Activated CD4-positive, alpha-beta T cell treated with anti-CD3 and anti-CD28 coated beads, Interleukin-2, amount 10 ng/mL, durations not matched to agents 24 days and 14 days (primary cell): Measurements from ENCODE around the gene ADSS1. TPM values are rescaled to one million over a fixed set of nuclear protein-coding genes. Genes with fewer than 3 reads are reported as not detected.

Experiments
- DNase-seq: peaks from one replicate; pipeline ENCODE4 v3.0.0; 2022
- H3K27ac Mint-ChIP-seq: one replicate; pipeline ENCODE4 v1.8.0; 2022; ENCODE audit warnings: mild to moderate bottlenecking, mixed read lengths
- H3K27me3 Mint-ChIP-seq: one replicate; pipeline ENCODE4 v1.8.0; 2022; ENCODE audit warnings: mixed read lengths
- H3K36me3 Mint-ChIP-seq: one replicate; pipeline ENCODE4 v1.8.0; 2022; ENCODE audit warnings: low read depth, mild to moderate bottlenecking, mixed read lengths
- H3K4me1 Mint-ChIP-seq: one replicate; pipeline ENCODE4 v1.8.0; 2021; ENCODE audit warnings: mixed read lengths
- H3K4me3 Mint-ChIP-seq: one replicate; pipeline ENCODE4 v1.8.0; 2022; ENCODE audit warnings: mild to moderate bottlenecking, moderate library complexity, mixed read lengths
- H3K9me3 Mint-ChIP-seq: one replicate; pipeline ENCODE4 v1.8.0; 2021; ENCODE audit warnings: mixed read lengths
- intact Hi-C: fragments of 100-400 bp; cut with micrococcal nuclease; formaldehyde crosslinking; loops from one replicate; pipeline ENCODE4 v1.15.1; 2023
- total RNA-seq: library from RNA; stranded (reverse); gene quantifications from 2 replicates; pipeline ENCODE4 v1.2.3, GENCODE V29; 2022

The ADSS1 gene
- total RNA-seq, 1 donor from 2014 or later: 0.96 TPM

DNA sequence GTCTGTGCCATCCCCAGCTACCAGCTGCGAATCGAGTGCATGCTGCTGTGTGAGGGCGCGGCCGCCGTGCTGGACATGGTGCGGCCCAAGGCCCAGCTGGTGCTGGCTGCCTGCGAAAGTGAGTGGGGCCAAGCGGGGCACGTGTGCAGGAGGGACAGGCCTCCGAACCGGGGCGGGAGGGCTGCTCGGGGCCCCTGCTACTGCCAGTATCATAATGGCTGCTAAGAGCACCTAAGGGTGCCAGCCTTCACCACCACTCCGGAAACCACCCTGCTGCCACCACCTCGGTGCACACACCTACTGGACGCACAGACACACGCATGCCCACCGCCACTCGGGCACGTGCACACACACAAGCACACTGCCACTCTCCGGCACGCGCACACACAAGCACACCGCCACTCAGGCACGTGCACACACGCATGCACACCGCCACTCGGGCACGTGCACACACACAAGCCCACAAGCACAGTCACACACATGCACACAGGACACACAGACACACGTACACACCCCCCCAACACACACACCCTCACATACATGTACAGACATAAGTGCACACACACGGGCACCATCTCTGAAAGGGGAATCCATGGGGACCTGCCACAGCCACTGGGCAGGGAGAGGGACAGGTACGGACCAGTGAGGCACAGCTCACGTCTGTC lies 13.8 kb upstream of the ADSS1 start:
- no peak overlapping the region for H3K27ac Mint-ChIP-seq
- no peaks in the 10 kb centered on the region for H3K27me3 Mint-ChIP-seq
- H3K36me3 Mint-ChIP-seq: peaks cover 16% of the 10 kb centered on the region
- peaks cover 2% of the 10 kb centered on the region for H3K4me1 Mint-ChIP-seq
- no peaks in the 10 kb centered on the region for H3K9me3 Mint-ChIP-seq
- no peak overlapping the region for H3K4me3 Mint-ChIP-seq
- no peak for DNase-seq
- intact Hi-C loops: no loop called here

DNA sequence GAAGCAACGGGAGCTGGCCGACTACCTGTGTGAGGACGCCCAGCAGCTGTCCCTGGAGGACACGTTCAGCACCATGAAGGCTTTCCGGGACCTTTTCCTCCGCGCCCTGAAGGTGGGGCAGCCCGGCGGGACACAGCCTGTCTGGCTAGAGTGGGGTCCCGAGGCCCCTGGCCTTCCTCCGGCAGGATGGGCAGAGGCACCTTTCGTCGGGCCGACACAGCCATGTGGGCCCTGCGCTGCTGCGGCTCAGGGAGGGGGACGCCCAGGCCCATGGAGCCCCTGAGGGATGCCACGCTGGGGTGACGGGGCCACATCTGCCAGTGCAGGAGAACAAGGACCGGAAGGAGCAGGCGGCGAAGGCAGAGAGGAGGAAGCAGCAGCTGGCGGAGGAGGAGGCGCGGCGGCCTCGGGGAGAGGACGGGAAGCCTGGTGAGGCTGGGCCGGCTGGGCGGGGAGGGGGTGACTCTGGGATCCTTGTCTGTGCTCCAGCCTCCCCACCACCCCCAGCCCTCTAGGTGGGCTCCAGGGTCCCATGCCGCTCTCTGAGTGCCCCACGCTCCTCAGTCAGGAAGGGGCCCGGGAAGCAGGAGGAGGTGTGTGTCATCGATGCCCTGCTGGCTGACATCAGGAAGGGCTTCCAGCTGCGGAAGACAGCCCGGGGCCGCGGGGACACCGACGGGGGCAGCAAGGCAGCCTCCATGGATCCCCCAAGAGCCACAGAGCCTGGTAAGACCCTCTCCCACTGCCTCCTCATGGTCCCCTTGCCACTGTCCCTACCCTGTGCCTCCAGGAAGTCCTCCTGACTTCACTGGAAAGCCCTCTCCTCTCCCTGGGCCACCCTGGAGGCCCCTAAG lies 10.9 kb upstream of the ADSS1 start:
- Mint-ChIP-seq H3K27me3 (no peaks in the 10 kb centered on the region), H3K27ac (no peak overlapping the region)
- intact Hi-C loops: no loop called here

GRCh38 chr14:104714066-104714465 lies 10.0 kb upstream of the ADSS1 start:
- no peaks in the 10 kb centered on the region for H3K27me3 Mint-ChIP-seq

More for the DNA sequence above, 10.9 kb upstream of the ADSS1 start:
- Mint-ChIP-seq H3K4me1 (peaks cover 2% of the 10 kb centered on the region), H3K36me3 (peaks cover 23% of the 10 kb centered on the region), H3K4me3 (no peak overlapping the region), H3K9me3 (no peaks in the 10 kb centered on the region)
- DNase-seq: no peak

DNA sequence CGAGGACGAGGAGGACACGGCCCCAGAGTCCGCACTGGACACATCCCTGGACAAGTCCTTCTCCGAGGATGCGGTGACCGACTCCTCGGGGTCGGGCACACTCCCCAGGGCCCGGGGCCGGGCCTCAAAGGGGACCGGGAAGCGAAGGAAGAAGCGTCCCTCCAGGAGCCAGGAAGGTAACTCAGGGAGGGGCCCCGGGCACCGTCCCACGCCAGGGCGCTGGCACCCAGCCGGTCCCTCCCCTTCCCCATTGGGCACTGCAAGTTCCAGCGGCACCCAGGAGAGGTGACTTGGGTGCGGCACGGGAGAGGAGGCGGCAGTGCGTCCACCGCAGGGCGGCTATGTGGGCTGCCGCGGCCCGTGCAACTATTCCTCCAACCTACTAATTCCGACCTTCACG lies 9.3 kb upstream of the ADSS1 start:
- no peaks in the 10 kb centered on the region for H3K9me3 Mint-ChIP-seq
- H3K4me1 Mint-ChIP-seq: no peaks in the 10 kb centered on the region
- no peaks in the 10 kb centered on the region for H3K27me3 Mint-ChIP-seq
- no peak for DNase-seq
- intact Hi-C loops: no loop called here
- peaks cover 20% of the 10 kb centered on the region for H3K36me3 Mint-ChIP-seq
- H3K27ac Mint-ChIP-seq: no peak overlapping the region
- no peak overlapping the region for H3K4me3 Mint-ChIP-seq

More at GRCh38 chr14:104714066-104714465, 10.0 kb upstream of the ADSS1 start:
- Mint-ChIP-seq H3K4me1 (no peaks in the 10 kb centered on the region), H3K9me3 (no peaks in the 10 kb centered on the region), H3K27ac (no peak overlapping the region), H3K4me3 (no peak overlapping the region), H3K36me3 (peaks cover 20% of the 10 kb centered on the region)
- intact Hi-C loops: no loop called here
- DNase-seq: no peak

GRCh38 chr14:104715416-104715815 lies 8.6 kb upstream of the ADSS1 start:
- intact Hi-C loops: no loop called here
- no peak overlapping the region for H3K27ac Mint-ChIP-seq
- no peak overlapping the region for H3K4me3 Mint-ChIP-seq
- no peak for DNase-seq
- no peaks in the 10 kb centered on the region for H3K9me3 Mint-ChIP-seq
- no peaks in the 10 kb centered on the region for H3K27me3 Mint-ChIP-seq
- H3K4me1 Mint-ChIP-seq: no peaks in the 10 kb centered on the region
- peaks cover 21% of the 10 kb centered on the region for H3K36me3 Mint-ChIP-seq

- no peak overlapping the region for H3K27ac Mint-ChIP-seq
- no peak for DNase-seq
- H3K4me3 Mint-ChIP-seq: no peak overlapping the region
- H3K36me3 Mint-ChIP-seq: peaks cover 20% of the 10 kb centered on the region
- no peaks in the 10 kb centered on the region for H3K4me1 Mint-ChIP-seq
- intact Hi-C loops: no loop called here
- H3K27me3 Mint-ChIP-seq: no peaks in the 10 kb centered on the region
- no peaks in the 10 kb centered on the region for H3K9me3 Mint-ChIP-seq
These were observed 8.2 kb upstream of the ADSS1 start for GRCh38 chr14:104715871-104716270.

- Mint-ChIP-seq H3K27ac (no peak overlapping the region), H3K4me1 (no peaks in the 10 kb centered on the region), H3K27me3 (no peaks in the 10 kb centered on the region), H3K9me3 (no peaks in the 10 kb centered on the region), H3K36me3 (peaks cover 20% of the 10 kb centered on the region), H3K4me3 (no peak overlapping the region)
- intact Hi-C loops: no loop called here
- DNase-seq: no peak
These were observed 6.9 kb upstream of the ADSS1 start for GRCh38 chr14:104717137-104717536.

DNA sequence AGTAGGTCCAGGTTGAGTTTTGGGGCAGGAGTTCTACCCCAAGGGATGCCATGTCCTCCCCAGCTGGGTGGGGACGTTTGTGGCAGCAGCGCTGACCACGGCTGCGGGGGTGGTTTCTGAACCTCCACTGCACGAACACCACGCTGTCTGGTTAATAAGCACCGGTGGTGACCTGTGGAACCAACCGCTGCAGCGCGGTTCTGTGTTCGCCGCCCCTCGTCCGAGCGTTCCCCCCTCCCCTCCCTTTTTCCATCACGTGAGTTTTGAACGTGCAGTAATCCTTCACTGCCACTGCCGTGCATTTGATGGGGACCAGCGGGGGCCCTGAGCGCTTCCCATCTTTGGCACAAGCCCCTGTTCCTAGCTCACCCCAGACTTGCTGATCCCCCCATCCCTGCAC lies 6.4 kb upstream of the ADSS1 start:
- Mint-ChIP-seq H3K4me3 (no peak overlapping the region), H3K4me1 (no peaks in the 10 kb centered on the region), H3K9me3 (no peaks in the 10 kb centered on the region), H3K36me3 (peaks cover 20% of the 10 kb centered on the region), H3K27ac (no peak overlapping the region), H3K27me3 (no peaks in the 10 kb centered on the region)
- DNase-seq: no peak
- intact Hi-C loops: no loop called here

DNA sequence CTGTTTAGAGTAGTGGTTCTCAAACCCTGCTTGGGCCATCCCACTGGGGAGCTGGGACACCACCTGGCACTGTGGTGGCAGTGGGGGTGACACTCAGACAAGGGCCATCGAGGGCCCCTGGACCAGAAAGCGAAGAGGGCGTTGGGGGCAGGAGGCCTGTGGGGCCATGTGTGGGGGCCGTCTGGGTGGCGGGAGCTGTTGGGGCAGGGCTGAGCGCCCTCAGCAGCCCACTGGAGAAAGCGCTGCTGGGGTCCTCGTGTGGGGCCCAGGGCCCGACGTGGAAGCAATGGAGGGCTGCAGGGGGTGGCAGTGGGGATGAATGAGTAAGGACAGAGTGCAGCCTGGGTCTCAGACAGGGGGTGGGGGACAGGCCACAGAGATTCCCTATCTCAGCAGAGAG lies 5.9 kb upstream of the ADSS1 start:
- Mint-ChIP-seq H3K27ac (no peak overlapping the region), H3K4me3 (no peak overlapping the region), H3K4me1 (no peaks in the 10 kb centered on the region), H3K36me3 (peaks cover 18% of the 10 kb centered on the region), H3K9me3 (no peaks in the 10 kb centered on the region), H3K27me3 (no peaks in the 10 kb centered on the region)
- DNase-seq: no peak
- intact Hi-C loops: no loop called here

GRCh38 chr14:104718871-104719270 lies 5.2 kb upstream of the ADSS1 start:
- Mint-ChIP-seq H3K36me3 (peaks cover 15% of the 10 kb centered on the region), H3K9me3 (no peaks in the 10 kb centered on the region), H3K4me3 (no peak overlapping the region), H3K4me1 (no peaks in the 10 kb centered on the region), H3K27ac (no peak overlapping the region), H3K27me3 (no peaks in the 10 kb centered on the region)
- intact Hi-C loops: no loop called here
- no peak for DNase-seq

DNA sequence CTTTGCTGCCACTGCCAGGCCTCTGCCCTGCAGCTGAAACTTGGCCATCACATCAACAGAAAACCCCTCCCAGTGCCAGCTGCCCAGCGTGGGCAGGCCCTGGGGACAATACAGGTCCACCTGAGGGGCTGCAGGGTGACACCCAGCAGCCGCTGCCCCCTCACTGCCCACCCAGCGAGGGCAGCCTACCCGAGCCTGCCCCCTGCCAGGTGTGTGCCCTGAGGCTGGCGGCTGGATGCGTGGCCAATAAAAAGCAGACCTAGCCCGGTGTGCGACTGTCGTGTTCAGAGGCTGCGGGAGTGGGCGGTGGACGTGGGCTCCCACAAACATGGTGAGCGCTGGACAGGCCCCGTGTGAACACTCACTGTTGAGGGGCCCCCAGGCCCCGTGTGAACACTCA lies 4.7 kb upstream of the ADSS1 start:
- Mint-ChIP-seq H3K4me1 (no peaks in the 10 kb centered on the region), H3K9me3 (no peaks in the 10 kb centered on the region), H3K27ac (no peak overlapping the region), H3K27me3 (no peaks in the 10 kb centered on the region), H3K36me3 (peaks cover 12% of the 10 kb centered on the region), H3K4me3 (no peak overlapping the region)
- intact Hi-C loops: no loop called here
- DNase-seq: no peak

DNA sequence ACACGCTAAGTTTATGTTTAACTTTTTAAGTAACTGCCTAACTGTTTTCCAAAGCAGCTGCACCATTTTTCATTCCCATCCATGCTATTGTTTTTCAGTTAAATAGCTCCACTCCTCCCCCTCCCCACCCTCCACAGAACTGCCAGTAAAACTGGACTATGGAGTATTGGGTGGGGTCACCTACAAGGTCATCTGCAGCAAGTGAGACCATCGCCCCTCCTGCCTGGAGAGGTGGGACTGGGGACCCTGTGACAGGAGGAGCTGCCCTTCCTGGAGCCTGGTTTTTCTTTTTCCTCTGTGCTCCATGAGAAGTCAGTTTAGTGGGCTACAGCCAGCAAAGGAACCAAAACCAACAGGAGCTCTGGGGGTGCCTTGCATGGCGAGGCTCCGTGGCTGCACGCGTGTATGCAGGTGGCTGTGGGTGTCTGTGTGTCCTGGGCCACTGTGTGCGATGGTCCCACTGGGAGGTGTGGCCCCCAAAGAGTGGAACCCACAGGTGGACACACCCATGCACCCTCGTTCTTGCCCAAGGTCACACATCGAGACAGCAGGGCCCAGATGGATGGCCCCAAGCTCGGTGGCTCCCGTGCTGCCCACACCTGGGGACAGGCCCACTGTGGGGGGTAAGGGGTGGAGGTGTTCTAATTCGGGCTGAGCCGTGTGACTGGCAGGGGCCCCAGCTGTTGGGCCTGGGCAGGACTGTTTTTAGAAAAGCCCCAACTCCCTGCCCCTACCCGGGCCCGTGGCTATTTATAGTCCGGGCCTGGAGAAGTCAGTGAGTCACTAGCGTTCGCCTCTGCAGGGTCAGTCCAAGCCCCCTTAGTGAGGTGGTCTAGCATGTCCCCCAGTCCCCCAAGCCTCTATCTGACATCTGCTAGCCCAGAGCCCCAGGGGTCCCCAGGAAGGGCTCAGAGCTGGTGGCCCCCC lies 2.3 kb upstream of the ADSS1 start:
- peaks cover 2% of the 10 kb centered on the region for H3K27me3 Mint-ChIP-seq
- H3K36me3 Mint-ChIP-seq: peaks cover 9% of the 10 kb centered on the region
- no peak for DNase-seq
- intact Hi-C loops: loop anchor here (2.0 kb wide), 1 partner anchor 33 kb away; the partner anchor contains the start of gene INF2
- peaks cover 2% of the 10 kb centered on the region for H3K4me1 Mint-ChIP-seq
- no peaks in the 10 kb centered on the region for H3K9me3 Mint-ChIP-seq
- H3K27ac Mint-ChIP-seq: no peak overlapping the region
- H3K4me3 Mint-ChIP-seq: no peak overlapping the region

DNA sequence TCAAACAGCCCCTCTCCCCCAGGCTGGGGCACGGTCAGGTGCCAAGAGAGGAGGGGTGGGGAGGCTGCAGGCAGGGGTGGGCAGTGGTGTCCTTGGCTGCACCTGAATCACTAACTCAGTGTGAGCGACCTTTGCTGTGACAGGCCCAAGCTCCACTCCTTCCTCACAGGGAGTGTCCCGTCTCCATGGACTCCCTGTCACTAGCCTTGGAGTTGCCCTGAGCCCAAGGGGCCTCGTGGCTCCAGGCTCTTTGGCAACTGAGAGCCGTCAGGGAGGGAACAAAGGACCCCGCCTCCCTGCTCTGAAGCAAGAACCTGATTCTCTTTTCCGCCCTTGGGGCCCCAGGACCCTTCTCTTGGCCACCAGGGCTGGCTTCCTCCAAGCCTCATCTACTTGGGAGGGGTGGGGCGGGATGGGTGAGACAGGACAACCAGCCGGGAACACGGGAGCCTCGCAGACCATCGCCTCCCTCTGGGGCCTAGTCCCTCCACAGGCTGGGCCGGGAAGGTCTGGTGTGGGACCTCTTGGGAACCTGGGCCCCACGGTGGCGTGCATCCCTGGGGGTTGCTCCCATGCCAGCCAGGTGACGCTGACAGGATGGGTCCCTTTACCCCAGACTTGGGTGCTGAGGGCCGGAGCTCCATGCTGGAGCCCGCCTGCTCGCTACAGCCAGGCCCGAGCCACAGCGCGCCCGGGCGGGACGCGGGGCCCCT lies 935 bp upstream of the ADSS1 start:
- no peak overlapping the region for H3K4me3 Mint-ChIP-seq
- intact Hi-C loops: loop anchor here (2.0 kb wide), 1 partner anchor 34 kb away; the partner anchor contains the start of gene INF2

More for the DNA sequence above, 935 bp upstream of the ADSS1 start:
- Mint-ChIP-seq H3K27me3 (peaks cover 2% of the 10 kb centered on the region), H3K27ac (no peak overlapping the region), H3K9me3 (no peaks in the 10 kb centered on the region), H3K4me1 (peaks cover 2% of the 10 kb centered on the region), H3K36me3 (peaks cover 4% of the 10 kb centered on the region)
- no peak for DNase-seq
